Esophagus muscularis mucosa (tissue), 4 donors: ENCODE measurements around the gene GALNT7. TPM values are rescaled to one million over a fixed set of nuclear protein-coding genes. Genes with fewer than 3 reads are reported as not detected.

ENCODE experiments used
- DNase-seq: peaks from one replicate; pipeline ENCODE4 v3.0.0-alpha.2; 2017; ENCODE audit errors: extremely low spot score
- H3K27ac ChIP-seq, 4 donors: fragments of 200-600 bp; sonication (generic); replicated peaks in 1 of 4; 1 replicate in 3 of 4; 2 replicates in 1 of 4; pipeline ENCODE4 v1.5.1; 2016 to 2019; ENCODE audit warnings: mild to moderate bottlenecking in 1 of 4
- H3K27me3 ChIP-seq, 4 donors: fragments of 200-600 bp; sonication (generic); one replicate each; pipeline versions ENCODE4 v1.5.1 to v1.6.0; 2016 to 2019
- H3K36me3 ChIP-seq, 4 donors: fragments of 200-600 bp; sonication (generic); one replicate each; pipeline ENCODE4 v1.5.1; 2016 to 2019
- H3K4me1 ChIP-seq, 4 donors: fragments of 200-600 bp; sonication (generic); one replicate each; pipeline ENCODE4 v1.5.1; 2016 to 2019
- H3K4me3 ChIP-seq, 4 donors: fragments of 200-600 bp; sonication (generic); 1 replicate in 2 of 4; 2 replicates in 2 of 4; pipeline ENCODE4 v1.5.1; 2016 to 2019; ENCODE audit warnings: mild to moderate bottlenecking in 4 of 4, moderate library complexity in 1 of 4
- H3K9me3 ChIP-seq, 4 donors: fragments of 200-600 bp; sonication (generic); 1 replicate in 3 of 4; 2 replicates in 1 of 4; pipeline ENCODE4 v1.5.1; 2016 to 2019
- CTCF ChIP-seq, 3 experiments: fragments of 200-600 bp in 2 of 3; fragments of 450-650 bp in 1 of 3; sonication (generic) in 2 of 3; IDR thresholded peaks; one replicate each; pipeline ENCODE4 v1.5.1; 2017 to 2019; ENCODE audit warnings: antibody characterized with exemption in 3 of 3, mild to moderate bottlenecking in 2 of 3, moderate library complexity in 1 of 3
- EP300 ChIP-seq: sonication (generic); formaldehyde crosslinking; IDR thresholded peaks from one replicate; pipeline ENCODE4 v1.6.1; 2017; ENCODE audit warnings: antibody characterized with exemption
- POLR2A ChIP-seq: fragments of 450-650 bp; IDR thresholded peaks from one replicate; pipeline ENCODE4 v1.6.1; 2017; ENCODE audit warnings: antibody characterized with exemption, moderate library complexity, mild to moderate bottlenecking, low read depth
- POLR2AphosphoS5 ChIP-seq, 2 donors: sonication (generic); formaldehyde crosslinking; IDR thresholded peaks; one replicate each; pipeline ENCODE4 v1.6.1; 2017; ENCODE audit warnings: antibody characterized with exemption in 2 of 2
- WGBS: methylation state at CpG from one replicate; pipeline ENCODE4 v1.1.5; 2018; 5-methylcytosine and 5-hydroxymethylcytosine counted together
- intact Hi-C: fragments of 100-400 bp; cut with DNase I; formaldehyde crosslinking; loops from one replicate; pipeline ENCODE4 v1.15.1; 2023
- total RNA-seq, 4 donors: library from RNA; depleted of rRNA; stranded (reverse); fragments of >200 nt; gene quantifications; one replicate each; pipeline versions ENCODE4 v1.1.0 to v1.2.1, GENCODE V29; 2016

The GALNT7 gene
- total RNA-seq, 4 donors from 2014 or later = 9.6 to 20.2 (median 12.9) TPM

- TF ChIP-seq POLR2AphosphoS5 (IDR thresholded peaks at IDR 0.05) (peak in 1 of 2 donors; percentile 42), CTCF (IDR thresholded peaks at IDR 0.05) (no peak), POLR2A (no peak)
- no peaks in the 10 kb centered on the region for H3K9me3 ChIP-seq
- no peak overlapping the region for H3K27ac ChIP-seq
- 62% methylated on average over 6 of the region's 6 CpGs for WGBS
- H3K4me3 ChIP-seq = no peak overlapping the region
- no peaks in the 10 kb centered on the region for H3K36me3 ChIP-seq
- intact Hi-C loops = no loop called here
- H3K27me3 ChIP-seq = no peaks in the 10 kb centered on the region
- peaks cover 0 to 12% (median 5%) of the 10 kb centered on the region in 4 donors for H3K4me1 ChIP-seq
- DNase-seq = no peak
Measured at GRCh38 chr4:173252024-173252935, 83.7 kb downstream of the GALNT7 start.

DNA sequence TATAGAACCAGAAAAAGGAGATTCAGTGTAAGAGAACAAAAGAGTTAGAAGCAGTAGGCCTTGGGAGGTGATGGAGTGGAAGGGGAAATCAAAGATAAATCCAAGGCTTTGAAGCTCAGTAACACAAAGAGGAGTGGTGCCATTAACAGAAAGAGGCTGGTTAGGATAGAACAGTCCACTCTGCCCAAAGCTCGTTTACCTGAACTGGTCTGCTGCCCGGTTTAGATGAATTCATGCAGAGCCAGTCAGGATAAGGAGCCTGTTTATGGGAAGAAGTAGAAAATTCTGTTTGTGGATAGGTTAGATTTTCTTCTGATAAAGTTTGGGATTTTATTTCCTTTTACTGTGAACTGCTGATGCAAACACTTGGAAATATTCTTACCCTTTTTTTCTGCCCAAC is 85.0 kb downstream of the GALNT7 start:
- H3K36me3 ChIP-seq = no peaks in the 10 kb centered on the region
- no peaks in the 10 kb centered on the region for H3K9me3 ChIP-seq
- TF ChIP-seq EP300 (no peak), POLR2A (no peak), CTCF (IDR thresholded peaks at IDR 0.05) (no peak), POLR2AphosphoS5 (IDR thresholded peaks at IDR 0.05) (no peak)
- no peak overlapping the region for H3K4me3 ChIP-seq
- no peak overlapping the region for H3K27ac ChIP-seq
- 97% methylated on average over 2 of the region's 2 CpGs for WGBS
- H3K4me1 ChIP-seq = peaks cover 0 to 13% (median 6%) of the 10 kb centered on the region in 4 donors
- intact Hi-C loops = no loop called here
- no peak for DNase-seq
- H3K27me3 ChIP-seq = no peaks in the 10 kb centered on the region

GRCh38 chr4:173254646-173255045 is 86.0 kb downstream of the GALNT7 start:
- intact Hi-C loops = loop anchor here (5.0 kb wide), 1 partner anchor 242 kb away; no protein-coding TSS in a partner anchor
- no peaks in the 10 kb centered on the region for H3K36me3 ChIP-seq

DNA sequence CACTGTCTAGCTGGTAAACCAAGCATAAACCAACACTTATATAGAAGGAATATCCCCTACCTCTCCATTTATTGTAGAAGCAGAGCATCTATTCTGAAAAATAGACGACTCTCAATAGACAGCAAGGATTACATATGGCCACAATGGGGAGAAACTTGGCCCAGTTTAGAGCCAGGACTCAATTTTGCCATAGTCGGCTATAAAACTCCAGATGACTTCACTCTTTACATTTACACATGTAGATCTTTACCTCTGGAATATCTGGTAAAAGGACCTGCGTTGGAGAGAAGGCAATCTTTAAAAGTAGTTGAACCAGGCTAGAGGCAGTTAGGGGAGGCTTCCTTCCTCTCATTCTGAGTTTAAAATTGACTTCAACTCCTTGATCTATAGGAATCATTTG is 88.2 kb downstream of the GALNT7 start:
- Histone ChIP-seq H3K27ac (no peak overlapping the region), H3K4me1 (peaks cover 0 to 9% (median 3%) of the 10 kb centered on the region in 4 donors), H3K27me3 (no peaks in the 10 kb centered on the region), H3K4me3 (no peak overlapping the region), H3K36me3 (no peaks in the 10 kb centered on the region), H3K9me3 (no peaks in the 10 kb centered on the region)
- WGBS = 90% methylated on average over 3 of the region's 3 CpGs
- TF ChIP-seq EP300 = no peak
- TF ChIP-seq CTCF (IDR thresholded peaks at IDR 0.05) = no peak
- no peak for TF ChIP-seq POLR2A
- TF ChIP-seq POLR2AphosphoS5 (IDR thresholded peaks at IDR 0.05) = no peak
- intact Hi-C loops = loop anchor here (2.0 to 5.0 kb wide), 2 partner anchors 232 to 245 kb away; no protein-coding TSS in a partner anchor
- DNase-seq = no peak

More at GRCh38 chr4:173254646-173255045, 86.0 kb downstream of the GALNT7 start:
- Histone ChIP-seq H3K27me3 (no peaks in the 10 kb centered on the region), H3K4me1 (peaks cover 0 to 13% (median 6%) of the 10 kb centered on the region in 4 donors), H3K27ac (no peak overlapping the region), H3K9me3 (no peaks in the 10 kb centered on the region), H3K4me3 (no peak overlapping the region)
- no peak for TF ChIP-seq POLR2AphosphoS5 (IDR thresholded peaks at IDR 0.05)
- TF ChIP-seq POLR2A = no peak
- no peak for TF ChIP-seq EP300
- TF ChIP-seq CTCF (IDR thresholded peaks at IDR 0.05) = no peak
- no peak for DNase-seq
